A172 (cell line): ENCODE measurements around the gene STIL. TPM values are rescaled to one million over a fixed set of nuclear protein-coding genes. Genes with fewer than 3 reads are reported as not detected.

ENCODE experiments used
- DNase-seq: peaks from one replicate; pipeline ENCODE4 v3.0.0-alpha.2; 2015; ENCODE audit warnings: low spot score
- total RNA-seq: library from RNA; depleted of rRNA; stranded (reverse); fragments of >200 nt; shearing (Covaris generic); gene quantifications from 2 replicates; pipeline ENCODE4 v1.2.3, GENCODE V29; 2014

The STIL gene
- total RNA-seq, 1 experiment from 2014 or later, result 25.0 TPM

GRCh38 chr1:47235241-47235681 is 78.7 kb downstream of the STIL start:
- no peak for DNase-seq

- no peak for DNase-seq
These were observed 80.8 kb downstream of the STIL start for GRCh38 chr1:47233186-47233585.

GRCh38 chr1:47232187-47232874 is 81.6 kb downstream of the STIL start, which contains the start of gene TAL1:
Gene TAL1, minus strand, starts transcription at chr1:47232225. Its CDS starts 6,337 bp downstream, at chr1:47225888.
- DNase-seq, result no peak

DNA sequence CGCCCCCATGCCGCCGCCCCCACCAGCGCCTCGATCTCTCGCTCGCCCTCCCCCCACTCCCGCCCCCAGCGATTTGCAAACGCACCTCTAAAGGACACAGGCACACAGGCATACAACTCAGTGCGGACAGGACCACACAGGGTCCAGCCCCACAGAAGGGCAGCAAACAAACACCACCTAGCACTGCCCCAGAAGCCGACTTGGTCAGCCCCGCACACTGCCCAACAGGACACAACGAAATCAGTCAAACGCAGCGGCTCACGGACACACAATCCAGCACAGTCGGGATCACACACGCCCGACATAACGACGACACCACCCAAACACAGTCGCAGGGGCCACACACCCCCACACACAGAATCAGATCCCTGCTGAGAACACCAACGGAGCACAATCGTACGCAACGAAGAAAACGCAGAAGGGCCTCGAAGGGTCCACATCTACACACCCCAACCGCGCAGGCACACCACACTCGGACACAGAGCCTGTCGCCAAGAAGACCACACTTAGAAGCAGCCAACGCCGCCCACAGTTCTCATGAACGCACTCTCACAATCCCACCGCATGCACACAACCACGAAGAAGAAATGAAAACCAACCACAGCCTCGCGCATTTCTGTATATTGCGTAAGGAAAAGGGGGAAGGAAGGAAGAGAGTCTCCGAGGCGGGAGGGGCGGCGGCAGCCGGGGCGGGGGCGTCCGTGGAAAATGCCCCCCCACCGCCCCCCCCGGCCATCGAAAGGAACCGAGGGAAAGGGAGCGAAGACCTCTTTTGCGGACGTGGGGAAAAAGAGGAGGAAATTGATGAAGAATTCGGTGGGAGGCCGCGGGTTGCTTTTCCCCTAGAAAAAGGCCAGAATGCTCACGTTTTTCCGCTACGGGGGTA is 82.4 kb downstream of the STIL start:
- DNase-seq, result no peak

GRCh38 chr1:47230692-47231300 is 83.2 kb downstream of the STIL start:
- no peak for DNase-seq

- DNase-seq, result no peak
These were observed 83.9 kb downstream of the STIL start for GRCh38 chr1:47229886-47230691.

- no peak for DNase-seq
These were observed 84.7 kb downstream of the STIL start for GRCh38 chr1:47229031-47229885.

GRCh38 chr1:47228644-47229030 is 85.3 kb downstream of the STIL start:
- no peak for DNase-seq

DNA sequence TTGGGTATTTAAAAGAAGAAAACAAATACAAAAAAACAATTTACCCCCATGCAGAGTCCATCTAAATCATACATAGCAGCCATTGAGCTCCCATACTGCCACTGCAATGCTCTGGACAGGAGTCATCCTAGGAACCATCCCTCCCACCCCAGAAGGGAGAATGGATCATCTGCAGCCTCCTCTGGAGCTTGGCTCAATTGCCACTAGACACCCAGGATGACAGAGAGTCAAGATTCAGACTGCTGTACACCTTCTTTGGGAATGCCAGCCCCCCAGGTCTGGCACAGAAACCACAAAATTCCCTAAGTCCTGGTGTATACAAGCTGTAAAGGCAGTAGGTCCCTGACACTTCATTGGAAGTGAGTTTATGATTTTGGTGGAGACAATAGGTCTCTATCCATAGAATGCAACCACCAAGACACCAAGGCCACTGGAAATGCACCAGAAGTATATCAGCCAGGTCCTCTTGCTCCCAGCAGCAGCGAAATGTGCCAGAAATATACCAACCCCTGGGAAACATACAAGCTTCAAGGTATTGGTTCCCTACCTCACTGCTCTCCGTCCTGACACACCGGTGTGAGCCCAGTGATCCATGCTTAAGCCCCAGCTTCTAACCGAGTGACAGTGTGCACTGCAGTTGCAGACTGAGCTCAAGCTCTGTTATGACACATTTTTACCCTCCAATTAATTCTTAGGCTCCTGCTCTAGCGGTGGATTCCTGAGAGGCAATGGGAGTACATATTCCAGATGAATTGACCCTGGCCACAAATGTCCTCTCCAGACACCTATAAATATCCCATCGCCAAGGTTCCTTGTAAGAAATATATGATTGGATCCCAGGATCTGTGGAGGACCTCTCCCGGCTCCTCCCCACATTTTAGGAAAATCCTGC is 86.4 kb downstream of the STIL start:
- no peak for DNase-seq

- no peak for DNase-seq
These were observed 87.1 kb downstream of the STIL start for GRCh38 chr1:47226839-47227215.

GRCh38 chr1:47226121-47226838 is 87.7 kb downstream of the STIL start:
- DNase-seq, result no peak

DNA sequence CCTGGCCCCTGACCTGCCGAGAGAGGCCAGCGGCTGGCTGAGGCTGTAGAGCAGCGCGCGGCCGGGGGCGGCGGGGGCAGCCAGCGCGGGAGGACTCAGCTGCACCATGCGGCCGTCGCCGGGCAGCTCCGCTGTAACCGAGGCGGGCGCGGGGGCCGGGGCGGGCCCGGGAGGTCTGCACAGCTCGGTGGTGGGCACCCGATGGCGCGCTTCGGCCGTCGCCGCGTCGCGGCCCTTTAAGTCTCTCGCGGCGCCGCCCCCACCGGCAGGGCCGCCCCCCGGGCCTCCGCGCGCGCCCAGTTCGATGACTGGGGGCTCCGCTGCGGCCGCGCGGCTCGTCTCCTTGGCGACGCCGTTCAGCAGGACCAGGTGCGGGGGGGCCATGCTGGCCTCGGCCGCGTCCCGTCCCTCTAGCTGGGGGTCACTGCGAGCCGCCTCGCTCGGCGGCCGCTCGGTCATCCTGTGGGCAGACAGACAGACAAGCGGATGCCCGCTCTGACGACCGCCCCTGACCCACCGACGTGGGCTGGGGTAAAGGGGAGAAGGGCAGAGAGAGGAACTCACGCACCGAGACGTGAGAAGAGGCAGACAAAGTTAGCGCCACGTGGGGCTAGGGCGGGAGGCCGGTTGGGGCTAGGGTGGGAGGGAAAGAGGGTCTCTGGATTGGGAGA is 88.4 kb downstream of the STIL start:
- DNase-seq, result no peak

- DNase-seq, result no peak
These were observed 89.1 kb downstream of the STIL start for GRCh38 chr1:47224676-47225399.

DNA sequence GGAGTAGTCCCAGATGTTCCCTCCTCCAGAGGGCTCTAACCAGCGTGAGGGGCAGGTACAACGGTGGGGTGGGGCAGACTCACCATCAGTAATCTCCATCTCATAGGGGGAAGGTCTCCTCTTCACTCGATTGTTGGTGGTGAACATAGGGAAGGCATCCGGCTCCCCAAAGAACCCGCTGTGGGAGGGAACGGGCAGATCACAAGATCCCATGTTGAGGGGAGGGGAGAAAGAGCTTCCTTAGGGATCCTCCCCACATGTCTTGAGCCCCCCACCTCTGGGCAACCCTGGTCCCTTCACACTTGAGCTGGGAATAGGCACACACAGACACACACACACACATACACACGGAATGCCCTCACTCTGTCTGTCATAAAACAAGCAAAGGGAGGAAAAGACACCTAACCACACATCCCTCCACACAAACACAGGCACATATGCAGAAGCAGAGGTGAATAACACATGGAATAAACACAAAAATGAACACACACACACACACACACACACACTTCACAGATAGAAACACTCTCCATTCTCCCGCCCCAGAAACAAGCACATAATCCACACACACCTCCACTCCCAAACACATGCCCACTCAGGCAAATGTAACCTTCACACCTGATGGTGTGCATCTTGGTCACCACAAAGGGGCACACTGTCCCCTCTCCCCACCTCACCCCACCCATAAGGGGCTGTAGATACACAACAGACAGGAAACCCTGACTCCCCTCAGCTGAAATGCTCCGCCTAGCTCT is 89.8 kb downstream of the STIL start:
- no peak for DNase-seq

- DNase-seq, result no peak
These were observed 90.6 kb downstream of the STIL start for GRCh38 chr1:47223174-47223920.

- no peak for DNase-seq
These were observed 91.5 kb downstream of the STIL start for GRCh38 chr1:47222476-47222875.
